GM12873 (cell line): Measurements from ENCODE around the gene BMPR1B.

Source experiments
- CTCF ChIP-seq: IDR thresholded peaks from 2 replicates; pipeline ENCODE4 v1.5.1; 2012; ENCODE audit warnings: low read depth, mild to moderate bottlenecking, moderate library complexity, low read length, control low read depth; ENCODE audit not compliant: insufficient read depth; ENCODE audit errors: missing control alignments

Gene BMPR1B

GRCh38 chr4:95102162-95102790, 344.5 kb downstream of the BMPR1B start:
- TF ChIP-seq CTCF, result no peak

DNA sequence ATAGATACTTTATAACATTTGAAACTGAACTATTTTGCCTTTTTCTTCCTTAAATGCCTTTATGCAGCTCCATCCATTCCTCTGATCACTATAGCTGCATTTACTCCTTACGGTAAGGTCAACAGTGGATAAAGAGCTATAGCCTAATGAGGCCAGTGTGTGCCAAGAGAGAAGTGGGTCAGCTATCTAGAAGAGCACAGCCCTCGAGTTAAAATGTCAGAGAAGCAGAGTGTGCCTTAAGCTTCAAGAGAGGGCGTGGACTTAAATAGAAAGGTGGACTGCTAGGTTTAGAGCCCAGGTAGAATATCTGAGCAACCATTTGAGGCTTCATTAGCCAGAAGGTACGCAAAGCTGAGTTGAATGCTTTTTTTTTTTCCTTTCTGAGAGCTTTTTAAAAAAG, 347.4 kb downstream of the BMPR1B start:
- no peak for TF ChIP-seq CTCF

DNA sequence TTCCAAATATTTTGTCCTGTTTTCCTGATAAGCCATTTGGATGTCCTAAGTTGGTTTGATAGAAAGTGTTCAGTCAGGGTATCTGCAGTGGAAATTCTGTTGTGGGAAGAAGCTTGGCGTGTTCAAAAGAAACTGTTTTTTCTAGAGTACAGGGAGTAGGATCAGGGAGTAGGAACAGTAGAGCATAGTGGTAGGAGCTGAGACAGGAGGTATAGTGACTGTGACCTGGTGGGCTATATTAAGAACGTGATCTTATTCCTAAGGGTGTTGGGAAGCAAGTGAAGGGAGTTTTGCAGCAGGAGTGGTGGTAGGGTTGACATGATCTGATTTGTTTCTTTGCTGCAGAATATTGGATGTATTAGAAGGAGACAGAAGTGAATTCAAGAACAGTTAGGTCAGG, 348.2 kb downstream of the BMPR1B start:
- no peak for TF ChIP-seq CTCF

GRCh38 chr4:95106408-95106928, 348.7 kb downstream of the BMPR1B start:
- TF ChIP-seq CTCF, result no peak

GRCh38 chr4:95107004-95107403, 349.2 kb downstream of the BMPR1B start:
- no peak for TF ChIP-seq CTCF

DNA sequence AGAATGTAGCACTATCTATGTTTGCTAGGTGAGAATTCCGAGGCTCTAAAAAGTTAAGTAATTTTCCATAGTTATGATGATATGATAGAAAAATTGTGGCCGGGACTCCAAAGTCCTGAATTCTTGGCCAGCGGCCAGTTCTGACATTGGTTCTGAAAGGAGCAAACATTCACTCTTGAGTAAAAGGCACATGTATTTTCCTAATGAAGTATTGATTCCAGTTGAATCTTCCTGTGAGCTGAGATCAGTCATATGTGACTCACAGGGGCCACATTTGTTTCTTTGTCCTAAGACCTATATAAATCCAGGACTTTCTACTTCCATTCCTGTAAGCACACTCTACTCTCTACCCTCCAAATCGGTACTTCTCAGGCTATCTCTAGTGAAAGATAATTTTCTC, 349.9 kb downstream of the BMPR1B start:
- no peak for TF ChIP-seq CTCF

DNA sequence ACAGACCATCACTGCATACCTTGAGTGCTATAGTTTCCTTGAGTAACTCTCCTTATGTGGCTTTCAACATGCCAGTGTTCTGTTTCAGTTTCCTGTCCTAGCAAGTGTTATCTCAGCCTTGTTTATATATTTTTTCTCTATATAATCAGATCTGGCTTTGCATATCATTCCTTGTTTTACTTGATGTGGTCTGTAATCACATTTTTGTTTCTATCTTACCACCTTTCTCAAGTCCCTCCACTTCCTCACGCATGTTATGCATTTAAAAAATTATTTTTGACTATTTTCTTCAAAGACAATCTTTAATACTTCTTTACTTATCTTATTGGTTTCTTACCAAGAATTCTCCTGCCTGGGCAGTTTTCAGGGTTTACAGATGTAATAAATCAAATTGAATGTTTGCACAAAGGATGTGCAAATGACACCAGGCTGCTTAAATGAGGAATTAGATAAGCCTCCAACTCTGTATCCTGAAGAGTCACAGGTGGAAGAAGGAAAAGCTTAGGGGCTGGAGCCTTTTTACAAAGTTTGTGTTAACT, 351.2 kb downstream of the BMPR1B start:
- TF ChIP-seq CTCF, result no peak

GRCh38 chr4:95114521-95114920, 356.8 kb downstream of the BMPR1B start:
- TF ChIP-seq CTCF, result no peak
